H1 (cell line): ENCODE data around the gene ACSF2. TPM values are rescaled to one million over a fixed set of nuclear protein-coding genes. Genes with fewer than 3 reads are reported as not detected.

Experiments used
- CTCF ChIA-PET: fragments of 300-600 bp; sonication (Branson Sonifier 250); formaldehyde crosslinking; loops from one replicate; lab custom pipeline; 2021; ENCODE audit not compliant: partially characterized antibody; lab: Charles Lee
- POLR2A ChIA-PET: fragments of 300-600 bp; sonication (Branson Sonifier 250); formaldehyde crosslinking; loops from one replicate; lab custom pipeline; 2021; ENCODE audit warnings: inconsistent platforms; ENCODE audit not compliant: partially characterized antibody; lab: Charles Lee
- DNase-seq, 2 experiments: peaks; one replicate each; pipeline versions ENCODE4 v3.0.0 to v3.0.0-alpha.2; 2010 to 2022; ENCODE audit warnings: low spot score in 2 of 2, low read depth in 1 of 2, mixed read lengths in 1 of 2
- FAIRE-seq: peaks from 2 replicates; lab custom pipeline; 2011; peaks lifted over from hg19 to GRCh38; lab: Jason Lieb, UNC
- H2AFZ ChIP-seq: 2 replicates; pipeline ENCODE4 v1.8.1; 2012; ENCODE audit warnings: low read length, inconsistent platforms
- H2AK5ac ChIP-seq: 2 replicates; pipeline ENCODE4 v1.6.1; 2013; ENCODE audit warnings: low read depth, low read length
- H2BK120ac ChIP-seq: replicated peaks from 2 replicates; pipeline ENCODE3; 2013; ENCODE audit warnings: low read depth, low read length, inconsistent platforms
- H2BK12ac ChIP-seq: 2 replicates; pipeline ENCODE4 v1.6.1; 2013; ENCODE audit warnings: low read depth, low read length
- H2BK15ac ChIP-seq: 2 replicates; pipeline ENCODE4 v1.6.1; 2013; ENCODE audit warnings: low read length
- H2BK20ac ChIP-seq: 2 replicates; pipeline ENCODE4 v1.6.1; 2013; ENCODE audit warnings: low read length
- H2BK5ac ChIP-seq: 2 replicates; pipeline ENCODE4 v1.6.1; 2013; ENCODE audit warnings: low read depth, low read length
- H3K14ac ChIP-seq: 2 replicates; pipeline ENCODE4 v1.6.1; 2013; ENCODE audit warnings: inconsistent platforms; ENCODE audit not compliant: insufficient read length
- H3K18ac ChIP-seq: 2 replicates; pipeline ENCODE4 v1.6.1; 2013; ENCODE audit warnings: low read length; ENCODE audit errors: extremely low read depth
- H3K23ac ChIP-seq: 2 replicates; pipeline ENCODE4 v1.6.1; 2013; ENCODE audit warnings: inconsistent platforms; ENCODE audit not compliant: insufficient read length
- H3K23me2 ChIP-seq: 2 replicates; pipeline ENCODE4 v1.6.1; 2013; ENCODE audit warnings: low read depth, low read length
- H3K27ac ChIP-seq: 2 replicates; pipeline ENCODE4 v1.6.1; 2011; ENCODE audit warnings: low read depth, low read length, inconsistent platforms
- H3K27me3 ChIP-seq, 4 experiments: replicated peaks in 1 of 4; 1 replicate in 1 of 4; 2 replicates in 3 of 4; pipeline versions ENCODE4 v1.6.1 to v1.8.1; 2011 to 2013; ENCODE audit warnings: low read length in 3 of 4, mild to moderate bottlenecking in 3 of 4, inconsistent platforms in 2 of 4, mixed read lengths in 2 of 4, moderate library complexity in 1 of 4; ENCODE audit not compliant: control insufficient read depth in 3 of 4, insufficient read depth in 3 of 4; ENCODE audit errors: extremely low read depth in 1 of 4
- H3K36me3 ChIP-seq, 4 experiments: 2 replicates each; pipeline versions ENCODE4 v1.6.1 to v1.8.1; 2011 to 2013; ENCODE audit warnings: mild to moderate bottlenecking in 4 of 4, low read length in 3 of 4, moderate library complexity in 2 of 4, control low read depth in 1 of 4, inconsistent platforms in 1 of 4; ENCODE audit not compliant: insufficient read depth in 4 of 4, control insufficient read depth in 2 of 4
- H3K4ac ChIP-seq: replicated peaks from 2 replicates; pipeline ENCODE3; 2013; ENCODE audit warnings: low read length, low read depth, mixed read lengths, inconsistent platforms; ENCODE audit not compliant: insufficient read length
- H3K4me1 ChIP-seq, 4 experiments: replicated peaks in 1 of 4; 1 replicate in 1 of 4; 2 replicates in 3 of 4; pipeline versions ENCODE4 v1.6.1 to v1.8.1; 2011 to 2013; ENCODE audit warnings: low read length in 3 of 4, inconsistent platforms in 2 of 4, mixed read lengths in 1 of 4; ENCODE audit not compliant: insufficient read depth in 4 of 4, control insufficient read depth in 3 of 4
- H3K4me2 ChIP-seq, 2 experiments: 2 replicates each; pipeline versions ENCODE4 v1.6.1 to v1.8.1; 2011 to 2013; ENCODE audit warnings: low read depth in 2 of 2, low read length in 2 of 2, control low read depth in 1 of 2, inconsistent platforms in 1 of 2, mild to moderate bottlenecking in 1 of 2; ENCODE audit not compliant: insufficient read depth in 1 of 2
- H3K4me3 ChIP-seq, 4 experiments: fragments of 200-600, 300-600 bp in 1 of 4; sonication (generic), shearing (Covaris generic), sonication (Bioruptor Twin) in 1 of 4; 2 replicates each; pipeline versions ENCODE4 v1.5.1 to v1.8.1; 2011 to 2016; ENCODE audit warnings: low read length in 4 of 4, low read depth in 3 of 4, control low read depth in 2 of 4, inconsistent platforms in 2 of 4, mild to moderate bottlenecking in 2 of 4, mixed read lengths in 1 of 4, moderate library complexity in 1 of 4; ENCODE audit not compliant: insufficient read depth in 2 of 4; ENCODE audit errors: extremely low read depth in 1 of 4
- H3K56ac ChIP-seq: replicated peaks from 2 replicates; pipeline ENCODE3; 2013; ENCODE audit warnings: low read depth, mild to moderate bottlenecking, mixed read lengths, low read length, inconsistent platforms; ENCODE audit not compliant: insufficient read length
- H3K79me1 ChIP-seq: 2 replicates; pipeline ENCODE4 v1.6.1; 2013; ENCODE audit warnings: low read depth, low read length, control low read depth
- H3K79me2 ChIP-seq, 2 experiments: 2 replicates each; pipeline versions ENCODE4 v1.6.1 to v1.8.1; 2012 to 2013; ENCODE audit warnings: low read length in 2 of 2, mild to moderate bottlenecking in 2 of 2, inconsistent platforms in 1 of 2; ENCODE audit not compliant: insufficient read depth in 2 of 2, control insufficient read depth in 1 of 2
- H3K9ac ChIP-seq, 4 experiments: replicated peaks in 1 of 4; 1 replicate in 1 of 4; 2 replicates in 3 of 4; pipeline versions ENCODE4 v1.6.1 to v1.8.1; 2011 to 2013; ENCODE audit warnings: low read depth in 3 of 4, low read length in 3 of 4, control low read depth in 2 of 4, mild to moderate bottlenecking in 2 of 4, moderate library complexity in 2 of 4, inconsistent platforms in 1 of 4; ENCODE audit errors: extremely low read depth in 1 of 4
- H3K9me3 ChIP-seq, 2 experiments: 2 replicates each; pipeline versions ENCODE4 v1.6.1 to v1.8.1; 2012 to 2013; ENCODE audit warnings: mild to moderate bottlenecking in 2 of 2, moderate library complexity in 2 of 2, control low read depth in 1 of 2, inconsistent platforms in 1 of 2, low read depth in 1 of 2, low read length in 1 of 2, mixed read lengths in 1 of 2; ENCODE audit not compliant: insufficient read depth in 2 of 2
- H4K20me1 ChIP-seq, 2 experiments: replicated peaks in 1 of 2; 2 replicates each; pipeline versions ENCODE3 to v1.8.1; 2011 to 2013; ENCODE audit warnings: inconsistent platforms in 2 of 2, low read length in 2 of 2, mild to moderate bottlenecking in 1 of 2; ENCODE audit not compliant: insufficient read depth in 2 of 2, control insufficient read depth in 1 of 2
- H4K5ac ChIP-seq: 2 replicates; pipeline ENCODE4 v1.6.1; 2013; ENCODE audit warnings: low read length, low read depth, mixed read lengths, inconsistent platforms; ENCODE audit not compliant: insufficient read length
- H4K8ac ChIP-seq: 2 replicates; pipeline ENCODE4 v1.8.0; 2013; ENCODE audit warnings: mild to moderate bottlenecking, moderate library complexity, low read length, inconsistent platforms; ENCODE audit not compliant: insufficient read depth; ENCODE audit errors: extremely low read depth
- H4K91ac ChIP-seq: replicated peaks from 2 replicates; pipeline ENCODE3; 2013; ENCODE audit warnings: low read length, mixed read lengths, inconsistent platforms; ENCODE audit not compliant: insufficient read length
- BCL11A ChIP-seq, 2 experiments: IDR thresholded peaks; one replicate each; pipeline ENCODE4 v1.6.1; 2011; ENCODE audit warnings: low read depth in 2 of 2, low read length in 2 of 2, mild to moderate bottlenecking in 2 of 2
- WGBS, 2 experiments: shearing (Covaris generic) in 1 of 2; methylation state at CpG; one replicate each; pipeline versions ENCODE4 v1.1.6 to v1.1.7; 2013 to 2015; ENCODE audit warnings: low lambda C conversion rate in 2 of 2, mixed read lengths in 2 of 2, inconsistent platforms in 1 of 2, low coverage in 1 of 2, missing lambda C conversion rate in 1 of 2; ENCODE audit not compliant: insufficient replicate concordance in 2 of 2, insufficient coverage in 1 of 2, insufficient read length in 1 of 2; ENCODE audit errors: extremely low coverage in 1 of 2, missing lambda C conversion rate in 1 of 2; 5-methylcytosine and 5-hydroxymethylcytosine counted together
- polyA plus RNA-seq, 7 experiments: library from polyadenylated mRNA; depleted of rRNA in 3 of 7; stranded (reverse) in 5 of 7; unstranded in 2 of 7; fragments of >200 nt in 5 of 7; fragments of 200-250 nt in 2 of 7; gene quantifications; 1 replicate in 5 of 7; 2 replicates in 1 of 7; 4 replicates in 1 of 7; pipeline versions ENCODE4 v1.2.1 to v1.2.3, GENCODE V29; 2011 to 2013; ENCODE audit warnings: missing spikeins in 2 of 7, mixed read lengths in 2 of 7
- total RNA-seq: library from RNA; stranded (reverse); fragmentation: NEBNext Ultra II Directional; extraction: Animal tissue kit (Norgen Biotek cat#: 25700); gene quantifications from 2 replicates; pipeline ENCODE4 v1.2.1, GENCODE V29; 2021

Gene ACSF2
- total and polyA plus RNA-seq, 2 of the 8 experiments (the other 6 are each of a cell fraction or from before 2014, with no cell fraction given): 14.5 to 16.3 TPM

DNA sequence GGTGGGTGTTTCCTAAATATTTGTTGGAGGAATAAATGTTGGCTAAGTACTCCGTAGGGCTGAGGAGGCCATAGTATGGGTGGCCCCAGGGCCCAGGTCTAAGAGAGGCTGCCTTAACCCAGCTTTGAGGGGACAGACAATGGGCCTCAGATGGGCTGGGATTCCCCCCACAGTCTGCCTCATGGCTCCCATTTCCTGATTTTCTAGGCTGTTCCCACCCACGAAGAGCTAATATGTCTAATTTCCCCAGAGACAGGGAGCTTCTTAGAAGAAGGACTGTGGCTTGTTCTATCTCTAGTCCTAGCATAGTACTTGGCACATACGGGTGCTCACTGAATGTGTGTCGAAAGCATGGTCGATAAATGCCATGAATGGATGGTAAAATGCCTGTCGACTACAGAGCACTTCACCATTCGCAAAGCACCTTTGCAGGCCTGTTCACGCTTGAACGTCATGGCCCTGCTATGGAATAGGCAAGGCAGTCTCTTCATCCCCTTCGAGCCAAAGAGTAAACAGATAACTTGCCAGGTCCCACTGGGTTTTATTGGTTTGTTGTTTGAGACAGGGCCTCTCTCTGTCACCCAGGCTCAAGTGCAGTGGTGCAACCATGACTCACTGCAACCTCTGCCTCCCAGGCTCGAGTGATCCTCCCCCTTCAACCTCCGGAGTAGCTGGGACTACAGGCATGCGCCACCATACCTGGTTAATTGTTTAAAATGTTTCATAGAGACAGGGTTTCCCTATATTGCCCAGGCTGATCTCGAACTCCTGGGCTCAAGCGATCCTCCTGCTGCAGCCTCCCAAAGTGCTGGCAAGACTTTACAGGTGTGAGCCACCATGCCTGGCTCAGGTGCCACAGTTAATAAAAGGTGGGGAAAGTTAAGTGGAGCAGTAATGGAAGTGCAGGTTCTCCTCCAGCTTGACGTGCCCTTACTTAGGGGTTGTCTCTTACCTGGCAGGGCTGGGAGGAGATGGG lies 33.0 kb downstream of the ACSF2 start:
- H2BK15ac ChIP-seq: no peak overlapping the region
- H3K4me3 ChIP-seq: no peak overlapping the region
- H3K27ac ChIP-seq: no peak overlapping the region
- WGBS, 2 experiments: 89% methylated on average over 16 of the region's 16 CpGs; no CpG with 5 or more reads in 1 of the 2 experiments
- no peak overlapping the region for H3K9ac ChIP-seq
- POLR2A ChIA-PET: interaction anchor here (0.9 kb wide), 1 partner anchor 9 kb away, joined by 3 read pairs; no protein-coding TSS in a partner anchor
- H4K20me1 ChIP-seq: peaks cover 0 to 3% of the 10 kb centered on the region in 2 experiments
- no peak overlapping the region for H4K5ac ChIP-seq
- H2AFZ ChIP-seq: no peak overlapping the region
- DNase-seq (no peak), FAIRE-seq (no peak)
- no peak overlapping the region for H3K4ac ChIP-seq
- no peaks in the 10 kb centered on the region for H3K79me1 ChIP-seq
- no peak overlapping the region for H2BK5ac ChIP-seq
- no peak overlapping the region for H3K4me2 ChIP-seq
- H3K14ac ChIP-seq: no peak overlapping the region
- H4K8ac ChIP-seq: no peak overlapping the region
- no peaks in the 10 kb centered on the region for H3K79me2 ChIP-seq
- no peaks in the 10 kb centered on the region for H3K27me3 ChIP-seq
- H2BK20ac ChIP-seq: no peak overlapping the region
- TF ChIP-seq BCL11A (IDR thresholded peaks at IDR 0.05; ENCODE audit: low read depth in 2 of 2, low read length in 2 of 2): no peak
- no peaks in the 10 kb centered on the region; a peak in 1 of 8 replicates for H3K36me3 ChIP-seq
- H3K23ac ChIP-seq: no peak overlapping the region
- H3K4me1 ChIP-seq: no peaks in the 10 kb centered on the region
- H3K9me3 ChIP-seq: no peaks in the 10 kb centered on the region
- H2AK5ac ChIP-seq: no peak overlapping the region
- H3K18ac ChIP-seq: no peak overlapping the region
- no peak overlapping the region for H2BK120ac ChIP-seq
- H3K23me2 ChIP-seq: no peaks in the 10 kb centered on the region
- CTCF ChIA-PET: interaction anchor here (0.7 to 4.1 kb wide), 5 partner anchors 11 to 62 kb away, joined by 3 to 22 read pairs (median 4); partner anchors contain the start of genes ACSF2 and LRRC59
- H3K56ac ChIP-seq: no peak overlapping the region
- no peak overlapping the region for H2BK12ac ChIP-seq
- H4K91ac ChIP-seq: peak overlapping the region; percentile 32
